SJCRH30 (cell line): ENCODE results near the gene VTI1A. TPM values are rescaled to one million over a fixed set of nuclear protein-coding genes. Genes with fewer than 3 reads are reported as not detected.
A peak's percentile ranks its signal among the peaks of the same experiment; 100 is the strongest.

Experiments used
- DNase-seq, 2 experiments: peaks; one replicate each; pipeline ENCODE4 v3.0.0-alpha.2; 2015 to 2020
- H3K27ac ChIP-seq: fragments of 250-450 bp; sonication (Bioruptor Pico); 2 replicates; pipeline ENCODE4 v1.5.1; 2020; ENCODE audit warnings: mild to moderate bottlenecking, moderate library complexity
- H3K27me3 ChIP-seq: fragments of 250-450 bp; sonication (Bioruptor Pico); 2 replicates; pipeline ENCODE4 v1.5.1; 2020; ENCODE audit warnings: mild to moderate bottlenecking, moderate library complexity
- H3K36me3 ChIP-seq: fragments of 250-450 bp; sonication (Bioruptor Pico); 2 replicates; pipeline ENCODE4 v1.5.1; 2020; ENCODE audit warnings: mild to moderate bottlenecking, moderate library complexity
- H3K4me1 ChIP-seq: fragments of 250-450 bp; sonication (Bioruptor Pico); 2 replicates; pipeline ENCODE4 v1.5.1; 2020; ENCODE audit warnings: mild to moderate bottlenecking, moderate library complexity
- H3K4me3 ChIP-seq: fragments of 250-450 bp; sonication (Bioruptor Pico); 2 replicates; pipeline ENCODE4 v1.5.1; 2020; ENCODE audit warnings: mild to moderate bottlenecking, moderate library complexity
- H3K9me3 ChIP-seq: fragments of 250-450 bp; sonication (Bioruptor Pico); replicated peaks from 2 replicates; pipeline ENCODE4 v1.5.1; 2020; ENCODE audit warnings: mild to moderate bottlenecking, moderate library complexity
- total RNA-seq: library from RNA; depleted of rRNA; stranded (reverse); fragments of >200 nt; shearing (Covaris generic); gene quantifications from 2 replicates; pipeline ENCODE4 v1.2.3, GENCODE V29; 2014

The VTI1A gene
- total RNA-seq, 1 experiment from 2014 or later: 29.0 TPM

- Histone ChIP-seq H3K4me1 (peaks cover 15% of the 10 kb centered on the region), H3K27ac (no peak overlapping the region), H3K27me3 (no peaks in the 10 kb centered on the region), H3K36me3 (no peaks in the 10 kb centered on the region), H3K9me3 (no peaks in the 10 kb centered on the region), H3K4me3 (no peak overlapping the region)
- DNase-seq: peak in 1 of 2 experiments; percentile 5
Observed at GRCh38 chr10:112507988-112508387, 61.0 kb downstream of the VTI1A start.

GRCh38 chr10:112509558-112510291, 62.7 kb downstream of the VTI1A start:
- peaks cover 15% of the 10 kb centered on the region for H3K4me1 ChIP-seq
- H3K27me3 ChIP-seq: no peaks in the 10 kb centered on the region
- no peak for DNase-seq
- no peaks in the 10 kb centered on the region for H3K9me3 ChIP-seq
- no peaks in the 10 kb centered on the region for H3K36me3 ChIP-seq
- H3K27ac ChIP-seq: no peak overlapping the region
- H3K4me3 ChIP-seq: no peak overlapping the region

- Histone ChIP-seq H3K27me3 (no peaks in the 10 kb centered on the region), H3K27ac (no peak overlapping the region), H3K4me1 (peaks cover 15% of the 10 kb centered on the region), H3K36me3 (no peaks in the 10 kb centered on the region), H3K9me3 (no peaks in the 10 kb centered on the region), H3K4me3 (no peak overlapping the region)
- DNase-seq: no peak
Observed at GRCh38 chr10:112510384-112510783, 63.4 kb downstream of the VTI1A start.

GRCh38 chr10:112512294-112512693, 65.3 kb downstream of the VTI1A start:
- no peak for DNase-seq
- H3K4me1 ChIP-seq: peaks cover 8% of the 10 kb centered on the region
- H3K9me3 ChIP-seq: no peaks in the 10 kb centered on the region
- no peak overlapping the region for H3K4me3 ChIP-seq
- H3K36me3 ChIP-seq: no peaks in the 10 kb centered on the region
- no peak overlapping the region for H3K27ac ChIP-seq
- H3K27me3 ChIP-seq: no peaks in the 10 kb centered on the region

DNA sequence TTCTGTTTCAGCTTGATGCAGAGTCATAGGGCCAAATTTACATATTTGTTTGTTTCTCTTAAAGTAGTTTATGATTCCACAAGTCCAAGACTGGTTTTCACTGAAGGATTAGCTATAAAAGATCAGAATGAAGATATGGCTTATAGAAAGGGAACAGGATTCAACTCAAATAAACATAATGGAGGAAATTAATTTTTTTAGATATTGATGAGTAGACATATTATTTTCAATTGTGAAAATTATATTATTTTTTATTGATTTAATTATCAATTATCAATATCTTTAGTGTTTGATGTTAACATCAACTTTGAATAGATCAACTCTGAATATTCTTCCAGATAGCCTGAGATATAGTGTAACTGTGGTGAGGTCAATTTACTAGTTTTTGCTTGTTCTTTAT, 68.1 kb downstream of the VTI1A start:
- Histone ChIP-seq H3K9me3 (no peaks in the 10 kb centered on the region), H3K27ac (no peak overlapping the region), H3K4me1 (no peaks in the 10 kb centered on the region), H3K36me3 (no peaks in the 10 kb centered on the region), H3K27me3 (no peaks in the 10 kb centered on the region), H3K4me3 (no peak overlapping the region)
- DNase-seq: no peak

DNA sequence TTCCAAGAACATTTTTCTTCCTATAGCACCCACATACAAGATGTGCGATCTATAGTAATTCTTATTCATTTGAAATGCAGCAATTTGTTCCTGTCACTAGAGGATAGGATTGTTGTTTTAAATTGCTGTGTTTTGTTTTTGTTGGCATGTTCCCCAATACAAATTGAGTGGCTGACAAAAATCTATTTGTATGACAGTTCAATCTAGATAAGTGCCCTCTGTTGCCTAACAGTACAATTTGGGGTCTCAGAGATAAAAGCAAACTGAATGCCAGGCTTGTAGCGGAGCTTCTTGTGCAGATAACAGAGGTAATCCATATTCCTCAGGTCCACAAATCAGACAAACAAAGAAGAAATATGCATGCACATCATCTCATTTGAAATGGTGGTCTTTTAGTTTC, 68.8 kb downstream of the VTI1A start:
- Histone ChIP-seq H3K27me3 (no peaks in the 10 kb centered on the region), H3K9me3 (no peaks in the 10 kb centered on the region), H3K4me1 (no peaks in the 10 kb centered on the region), H3K36me3 (no peaks in the 10 kb centered on the region), H3K27ac (no peak overlapping the region), H3K4me3 (no peak overlapping the region)
- no peak for DNase-seq

DNA sequence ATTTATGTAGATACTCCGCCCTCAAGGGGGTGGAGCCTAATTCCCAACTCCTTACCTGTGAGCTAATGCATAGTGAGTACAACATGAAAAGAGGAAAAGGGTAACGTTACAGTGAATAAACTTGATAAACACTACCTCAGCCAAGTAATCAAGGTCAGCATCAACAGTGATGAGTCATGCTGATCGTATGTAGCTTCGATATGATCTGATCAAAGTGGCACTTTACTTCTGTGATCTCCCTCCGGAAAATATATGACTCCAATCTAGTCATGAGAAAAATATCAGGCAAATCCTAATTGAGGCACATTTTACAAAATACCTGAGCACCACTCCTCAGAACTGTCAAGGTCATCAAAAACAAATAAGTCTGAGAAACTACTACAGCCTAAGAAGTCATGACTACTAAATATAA, 70.4 kb downstream of the VTI1A start:
- no peaks in the 10 kb centered on the region for H3K36me3 ChIP-seq
- DNase-seq: no peak
- no peak overlapping the region for H3K27ac ChIP-seq
- no peaks in the 10 kb centered on the region for H3K27me3 ChIP-seq
- no peak overlapping the region for H3K4me3 ChIP-seq
- no peaks in the 10 kb centered on the region for H3K4me1 ChIP-seq
- H3K9me3 ChIP-seq: no peaks in the 10 kb centered on the region

DNA sequence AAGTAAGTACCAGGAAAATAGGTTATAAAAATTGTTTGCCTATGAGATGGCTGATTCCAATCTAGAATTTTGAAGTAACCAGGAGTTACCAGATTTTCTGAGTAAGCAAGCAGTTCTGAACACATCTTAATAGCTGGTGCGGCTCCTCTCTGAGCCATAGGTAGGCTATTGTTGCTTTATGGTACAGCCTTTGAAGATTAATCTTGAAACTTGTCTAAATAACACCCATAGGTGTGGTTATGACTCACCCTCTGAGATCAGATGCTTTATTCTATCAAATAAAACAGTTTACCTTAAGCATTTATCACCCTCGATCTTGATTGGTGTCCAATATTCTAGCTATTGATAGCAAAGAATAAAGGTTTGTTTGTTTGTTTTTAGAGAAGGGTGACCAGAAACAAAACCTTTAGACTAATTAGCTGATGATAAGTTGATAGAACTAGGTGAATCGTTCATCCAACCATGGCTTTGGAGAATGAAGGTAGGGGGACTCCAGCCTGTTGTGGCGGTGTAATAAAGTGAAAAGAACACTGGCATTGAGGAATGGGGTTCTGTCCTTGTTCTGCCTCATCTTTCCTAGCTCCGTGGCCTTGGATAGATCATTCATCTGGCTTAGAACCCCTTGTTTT, 72.2 kb downstream of the VTI1A start:
- no peaks in the 10 kb centered on the region for H3K9me3 ChIP-seq
- no peak overlapping the region for H3K27ac ChIP-seq
- no peak for DNase-seq
- H3K27me3 ChIP-seq: no peaks in the 10 kb centered on the region
- H3K4me3 ChIP-seq: no peak overlapping the region
- H3K4me1 ChIP-seq: no peaks in the 10 kb centered on the region
- H3K36me3 ChIP-seq: no peaks in the 10 kb centered on the region

DNA sequence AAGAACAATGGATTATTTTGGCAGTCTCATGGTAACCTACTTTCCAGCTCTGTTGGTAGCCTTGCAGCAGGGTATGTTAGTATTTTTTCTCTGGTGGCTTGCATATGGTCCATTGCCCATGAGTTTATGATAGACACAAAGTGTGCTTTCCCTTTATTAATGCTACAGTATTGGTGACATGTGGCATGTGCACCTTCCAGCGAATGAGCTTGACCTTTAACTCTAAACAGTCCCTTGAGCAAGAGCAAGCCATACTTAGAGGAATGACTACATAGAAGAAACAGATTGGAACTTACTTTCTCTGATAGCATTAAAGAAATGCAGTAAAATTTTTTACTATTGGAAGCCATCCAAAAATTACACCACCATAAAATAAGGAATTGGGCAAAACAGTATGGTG, 73.9 kb downstream of the VTI1A start:
- no peaks in the 10 kb centered on the region for H3K27me3 ChIP-seq
- H3K36me3 ChIP-seq: no peaks in the 10 kb centered on the region
- no peak for DNase-seq
- no peak overlapping the region for H3K27ac ChIP-seq
- H3K4me1 ChIP-seq: no peaks in the 10 kb centered on the region
- no peak overlapping the region for H3K4me3 ChIP-seq
- H3K9me3 ChIP-seq: no peaks in the 10 kb centered on the region

GRCh38 chr10:112524641-112525040, 77.6 kb downstream of the VTI1A start:
- Histone ChIP-seq H3K4me3 (no peak overlapping the region), H3K36me3 (peaks cover 1% of the 10 kb centered on the region; the same call in 1 of the 2 replicates), H3K4me1 (no peaks in the 10 kb centered on the region), H3K27ac (no peak overlapping the region), H3K9me3 (no peaks in the 10 kb centered on the region), H3K27me3 (no peaks in the 10 kb centered on the region)
- DNase-seq: no peak

GRCh38 chr10:112525200-112525599, 78.2 kb downstream of the VTI1A start:
- Histone ChIP-seq H3K27ac (no peak overlapping the region), H3K4me1 (no peaks in the 10 kb centered on the region), H3K36me3 (peaks cover 6% of the 10 kb centered on the region; the same call in 1 of the 2 replicates), H3K27me3 (no peaks in the 10 kb centered on the region), H3K4me3 (no peak overlapping the region), H3K9me3 (no peaks in the 10 kb centered on the region)
- no peak for DNase-seq

GRCh38 chr10:112526139-112526538, 79.1 kb downstream of the VTI1A start:
- H3K9me3 ChIP-seq: no peaks in the 10 kb centered on the region
- no peaks in the 10 kb centered on the region for H3K4me1 ChIP-seq
- peaks cover 6% of the 10 kb centered on the region; the same call in 1 of the 2 replicates for H3K36me3 ChIP-seq
- no peak overlapping the region for H3K4me3 ChIP-seq
- H3K27me3 ChIP-seq: no peaks in the 10 kb centered on the region
- H3K27ac ChIP-seq: no peak overlapping the region
- DNase-seq: no peak

DNA sequence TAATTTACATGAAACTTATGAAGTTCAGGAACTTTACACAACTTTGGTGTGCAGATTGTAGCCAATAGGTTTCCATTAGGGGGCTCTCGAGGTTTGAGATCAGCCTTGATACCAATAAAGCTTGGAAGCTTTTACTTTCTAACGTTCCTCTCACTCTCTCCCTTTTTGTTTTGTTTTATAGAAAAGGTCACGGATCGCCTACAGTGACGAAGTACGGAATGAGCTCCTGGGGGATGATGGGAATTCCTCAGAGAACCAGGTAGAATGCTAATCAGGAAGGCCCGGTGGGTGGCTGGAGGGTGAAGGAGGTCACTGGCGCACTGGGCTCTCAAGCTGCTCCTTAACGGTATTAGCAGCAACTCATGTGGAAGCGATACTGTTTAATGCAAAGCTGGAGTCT, 79.9 kb downstream of the VTI1A start:
- H3K36me3 ChIP-seq: peaks cover 6% of the 10 kb centered on the region; the same call in 1 of the 2 replicates
- no peaks in the 10 kb centered on the region for H3K9me3 ChIP-seq
- H3K4me3 ChIP-seq: no peak overlapping the region
- no peak overlapping the region for H3K27ac ChIP-seq
- H3K27me3 ChIP-seq: no peaks in the 10 kb centered on the region
- H3K4me1 ChIP-seq: no peaks in the 10 kb centered on the region
- no peak for DNase-seq

- Histone ChIP-seq H3K27me3 (no peaks in the 10 kb centered on the region), H3K4me1 (no peaks in the 10 kb centered on the region), H3K9me3 (no peaks in the 10 kb centered on the region), H3K27ac (no peak overlapping the region), H3K36me3 (peaks cover 6% of the 10 kb centered on the region; the same call in 1 of the 2 replicates), H3K4me3 (no peak overlapping the region)
- no peak for DNase-seq
Observed at GRCh38 chr10:112528235-112528634, 81.2 kb downstream of the VTI1A start.

DNA sequence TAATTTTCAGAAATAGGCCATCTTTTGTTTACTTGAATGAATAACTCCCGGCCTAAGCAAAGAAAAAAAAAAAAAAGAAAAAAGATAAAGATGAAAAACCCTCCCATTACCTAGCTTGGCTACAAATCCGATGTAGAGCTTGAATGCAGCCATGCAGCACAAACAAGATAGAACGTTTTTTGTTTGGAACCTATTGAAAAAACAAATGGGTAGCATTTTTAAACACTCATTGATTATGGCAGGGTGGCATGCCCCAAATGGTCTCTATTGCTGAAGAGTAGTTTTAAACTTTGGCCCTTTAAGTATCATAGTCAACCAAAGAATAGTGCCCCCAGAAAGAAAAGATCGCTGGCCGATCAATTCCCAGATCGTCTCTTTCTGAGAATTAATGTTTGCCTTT, 84.4 kb downstream of the VTI1A start:
- Histone ChIP-seq H3K27ac (no peak overlapping the region), H3K9me3 (no peaks in the 10 kb centered on the region), H3K27me3 (no peaks in the 10 kb centered on the region), H3K36me3 (peaks cover 6% of the 10 kb centered on the region; the same call in 1 of the 2 replicates), H3K4me1 (peaks cover 6% of the 10 kb centered on the region), H3K4me3 (no peak overlapping the region)
- no peak for DNase-seq

DNA sequence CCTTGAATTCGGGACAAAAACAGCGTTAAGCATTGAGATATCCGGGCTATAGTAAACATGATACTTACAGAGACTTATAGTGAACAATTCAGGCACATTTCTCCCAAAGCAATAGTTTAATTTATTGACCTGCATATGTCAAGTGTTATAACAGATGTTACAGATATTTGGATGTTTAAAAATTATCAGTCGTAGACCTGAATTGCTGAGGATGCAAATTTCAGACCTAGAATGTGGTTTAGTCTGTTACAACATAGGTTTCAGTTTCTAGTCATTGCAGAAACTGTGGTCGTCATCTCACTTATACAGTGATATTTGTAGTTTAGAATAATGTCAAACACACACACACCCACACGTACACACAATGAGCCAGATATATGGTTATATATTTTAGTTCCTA, 85.2 kb downstream of the VTI1A start:
- H3K27me3 ChIP-seq: no peaks in the 10 kb centered on the region
- peaks cover 6% of the 10 kb centered on the region; the same call in 1 of the 2 replicates for H3K36me3 ChIP-seq
- H3K4me3 ChIP-seq: no peak overlapping the region
- H3K27ac ChIP-seq: no peak overlapping the region
- H3K4me1 ChIP-seq: peaks cover 6% of the 10 kb centered on the region
- H3K9me3 ChIP-seq: no peaks in the 10 kb centered on the region
- no peak for DNase-seq
